Vagina (tissue), 2 donors: ENCODE measurements around the gene DLG2.

ENCODE experiments used
- POLR2A ChIP-seq, 2 donors: fragments of 450-650 bp; IDR thresholded peaks; one replicate each; pipeline ENCODE4 v1.6.1; 2017; ENCODE audit warnings: antibody characterized with exemption in 2 of 2, mild to moderate bottlenecking in 2 of 2, moderate library complexity in 2 of 2
- POLR2AphosphoS5 ChIP-seq, 2 donors: sonication (generic); formaldehyde crosslinking; IDR thresholded peaks; one replicate each; pipeline ENCODE4 v1.9.0; 2017; ENCODE audit warnings: antibody characterized with exemption in 2 of 2, mild to moderate bottlenecking in 2 of 2, low read depth in 1 of 2; ENCODE audit not compliant: insufficient read depth in 1 of 2
- TF ChIP-seq, protein P1 (sequence below), 3 experiments: fragments of 450-650 bp in 2 of 3; fragments of 200-600 bp in 1 of 3; sonication (generic) in 1 of 3; IDR thresholded peaks; one replicate each; pipeline ENCODE4 v1.5.1; 2017 to 2019; ENCODE audit warnings: antibody characterized with exemption in 3 of 3, mild to moderate bottlenecking in 2 of 3, moderate library complexity in 2 of 3

GRCh38 chr11:83554876-83555275 is 2072.3 kb downstream of the DLG2 start:
- TF ChIP-seq POLR2A (IDR thresholded peaks at IDR 0.05): no peak
- TF ChIP-seq, protein P1, sequence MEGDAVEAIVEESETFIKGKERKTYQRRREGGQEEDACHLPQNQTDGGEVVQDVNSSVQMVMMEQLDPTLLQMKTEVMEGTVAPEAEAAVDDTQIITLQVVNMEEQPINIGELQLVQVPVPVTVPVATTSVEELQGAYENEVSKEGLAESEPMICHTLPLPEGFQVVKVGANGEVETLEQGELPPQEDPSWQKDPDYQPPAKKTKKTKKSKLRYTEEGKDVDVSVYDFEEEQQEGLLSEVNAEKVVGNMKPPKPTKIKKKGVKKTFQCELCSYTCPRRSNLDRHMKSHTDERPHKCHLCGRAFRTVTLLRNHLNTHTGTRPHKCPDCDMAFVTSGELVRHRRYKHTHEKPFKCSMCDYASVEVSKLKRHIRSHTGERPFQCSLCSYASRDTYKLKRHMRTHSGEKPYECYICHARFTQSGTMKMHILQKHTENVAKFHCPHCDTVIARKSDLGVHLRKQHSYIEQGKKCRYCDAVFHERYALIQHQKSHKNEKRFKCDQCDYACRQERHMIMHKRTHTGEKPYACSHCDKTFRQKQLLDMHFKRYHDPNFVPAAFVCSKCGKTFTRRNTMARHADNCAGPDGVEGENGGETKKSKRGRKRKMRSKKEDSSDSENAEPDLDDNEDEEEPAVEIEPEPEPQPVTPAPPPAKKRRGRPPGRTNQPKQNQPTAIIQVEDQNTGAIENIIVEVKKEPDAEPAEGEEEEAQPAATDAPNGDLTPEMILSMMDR (IDR thresholded peaks at IDR 0.05): no peak
- no peak for TF ChIP-seq POLR2AphosphoS5 (IDR thresholded peaks at IDR 0.05; ENCODE audit: insufficient read depth in 1 of 2, low read depth in 1 of 2)
